HG03432 (cell line): Measurements from ENCODE around the gene RMC1.
"Not testable (repeated sequence)": the region's sequence is repeated elsewhere in the genome, so short reads cannot be mapped to it uniquely, and the experiment has no call there.

ENCODE experiments used
- ATAC-seq: cut with Tn5 transposase; IDR thresholded peaks from one replicate; pipeline ENCODE4 v1.9.1; 2021; ENCODE audit warnings: mild to moderate bottlenecking, moderate library complexity; ENCODE audit not compliant: unreplicated experiment

Gene RMC1

GRCh38 chr18:23553887-23554286 lies 50.6 kb downstream of the RMC1 start:
- ATAC-seq: no peak

DNA sequence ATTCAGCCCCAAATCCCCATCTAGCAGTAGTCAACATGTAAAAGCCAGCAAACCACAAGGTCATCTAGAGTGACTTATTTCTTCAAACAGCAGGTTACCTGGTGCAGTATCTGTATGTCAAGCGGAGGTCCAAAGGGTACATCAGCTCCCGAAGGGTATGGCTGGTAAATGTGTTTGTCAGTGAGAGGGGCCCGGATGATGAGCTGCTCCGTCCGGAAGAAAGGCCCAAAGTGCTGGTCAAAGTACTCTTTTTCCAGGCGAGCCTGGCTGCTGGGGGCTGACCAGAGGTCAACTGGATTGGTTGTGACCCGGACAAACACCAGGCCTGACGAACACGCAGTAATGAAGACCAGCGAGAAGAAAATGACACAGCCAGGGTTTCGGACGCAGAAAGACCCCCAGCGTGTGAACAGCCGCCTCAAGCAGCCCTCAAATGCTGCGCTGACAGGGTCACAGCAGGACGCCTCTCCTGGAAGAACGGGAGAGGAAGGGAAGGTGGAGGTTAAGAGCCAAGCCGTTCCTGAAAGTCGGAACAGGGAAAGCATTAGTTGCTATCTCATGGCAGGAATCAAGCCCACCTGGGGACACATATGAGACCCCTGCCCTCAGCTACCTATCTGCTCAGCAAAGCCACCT lies 53.0 kb downstream of the RMC1 start:
- no peak for ATAC-seq

DNA sequence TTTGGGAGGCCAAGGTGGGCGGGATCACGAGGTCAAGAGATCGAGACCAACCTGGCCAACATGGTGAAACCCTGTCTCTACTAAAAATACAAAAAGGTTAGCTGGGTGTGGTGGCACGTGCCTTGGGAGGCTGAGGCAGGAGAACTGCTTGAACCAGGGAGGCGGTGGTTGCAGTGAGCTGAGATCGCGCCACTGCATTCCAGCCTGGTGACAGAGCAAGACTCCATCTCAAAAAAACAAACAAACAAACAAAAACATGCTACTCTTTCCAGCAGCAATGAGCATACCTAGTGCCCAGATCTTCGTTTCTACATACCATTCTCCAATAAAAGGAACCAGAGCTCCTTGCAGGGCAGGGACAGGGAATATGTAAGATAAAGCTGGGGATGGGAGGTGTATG lies 54.2 kb downstream of the RMC1 start:
- not testable (repeated sequence) for ATAC-seq

DNA sequence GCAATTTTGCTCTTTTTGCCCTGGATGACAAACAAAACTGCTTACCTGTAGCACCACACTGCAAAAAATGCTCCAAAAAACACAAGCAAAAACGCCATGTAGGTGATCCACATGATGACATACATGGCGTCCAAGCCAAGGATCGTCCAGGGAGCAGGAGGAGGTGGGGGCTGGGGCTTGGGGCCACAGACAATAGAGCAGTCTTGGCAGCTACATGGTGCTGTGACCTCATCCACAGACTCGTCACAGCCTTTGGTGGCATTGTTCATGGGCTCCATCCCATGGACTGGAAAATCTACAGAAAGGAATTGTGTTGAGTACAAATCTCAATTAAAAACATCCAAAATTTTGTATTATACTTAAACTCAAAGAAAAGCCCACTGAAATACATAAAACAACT lies 56.9 kb downstream of the RMC1 start:
- no peak for ATAC-seq

GRCh38 chr18:23563377-23564043 lies 60.2 kb downstream of the RMC1 start:
- ATAC-seq: no peak

GRCh38 chr18:23565916-23566547 lies 62.7 kb downstream of the RMC1 start:
- no peak for ATAC-seq

DNA sequence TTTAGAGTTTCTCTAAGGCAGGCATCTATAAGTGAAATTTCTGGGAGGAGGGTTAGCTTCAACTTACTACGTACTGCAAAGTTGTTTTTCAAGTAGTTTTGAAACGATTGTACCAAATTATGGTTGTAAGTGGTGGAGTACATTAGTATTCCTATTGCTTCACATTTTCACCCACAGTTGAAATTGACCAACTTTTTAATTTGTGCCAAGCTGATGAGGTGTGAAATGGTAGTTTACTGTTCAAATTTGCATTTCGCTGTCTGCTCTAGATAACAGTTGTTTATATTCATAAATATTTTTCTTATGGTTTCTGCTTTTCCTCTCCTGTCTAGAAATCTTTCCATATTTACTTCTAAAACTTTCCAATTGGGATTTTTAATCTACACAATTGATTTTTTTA lies 64.4 kb downstream of the RMC1 start:
- ATAC-seq: no peak

- ATAC-seq: no peak
These were observed 65.2 kb downstream of the RMC1 start for GRCh38 chr18:23568281-23569138.

DNA sequence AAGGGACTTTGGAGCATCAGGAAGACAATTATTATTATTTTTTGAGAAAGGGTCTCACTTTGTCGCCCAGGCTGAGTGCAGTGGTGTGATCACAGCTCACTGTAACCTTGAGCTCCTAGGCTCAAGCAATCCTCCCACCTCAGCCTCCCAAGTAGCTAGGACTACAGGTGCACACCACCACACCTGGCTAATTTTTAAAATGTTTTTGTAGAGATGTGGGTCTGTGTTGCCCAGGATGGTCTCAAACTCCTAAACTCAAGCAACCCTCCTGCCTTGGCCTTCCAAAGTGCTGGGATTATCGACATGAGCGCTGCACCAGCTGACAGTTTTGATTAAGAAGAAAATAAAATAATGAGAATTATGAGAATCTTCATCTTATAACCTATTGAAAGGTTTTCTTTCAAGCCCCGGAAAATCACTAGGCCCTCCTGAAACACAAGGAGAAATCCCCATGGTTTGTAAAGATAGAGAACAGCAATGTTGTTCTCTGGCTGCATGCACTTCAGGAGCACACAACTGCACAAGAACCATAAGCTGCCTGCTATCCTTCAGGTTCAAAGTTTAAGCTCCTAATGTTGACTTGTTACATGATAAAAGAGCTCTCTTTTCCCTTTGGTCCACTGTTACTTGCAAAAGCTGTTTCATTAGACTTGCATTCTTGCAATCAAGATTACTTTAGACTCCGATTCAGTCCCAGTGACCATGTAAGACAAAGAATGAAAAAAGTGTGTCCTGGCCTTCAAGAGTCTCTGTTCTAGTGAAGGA lies 66.2 kb downstream of the RMC1 start:
- no peak for ATAC-seq

DNA sequence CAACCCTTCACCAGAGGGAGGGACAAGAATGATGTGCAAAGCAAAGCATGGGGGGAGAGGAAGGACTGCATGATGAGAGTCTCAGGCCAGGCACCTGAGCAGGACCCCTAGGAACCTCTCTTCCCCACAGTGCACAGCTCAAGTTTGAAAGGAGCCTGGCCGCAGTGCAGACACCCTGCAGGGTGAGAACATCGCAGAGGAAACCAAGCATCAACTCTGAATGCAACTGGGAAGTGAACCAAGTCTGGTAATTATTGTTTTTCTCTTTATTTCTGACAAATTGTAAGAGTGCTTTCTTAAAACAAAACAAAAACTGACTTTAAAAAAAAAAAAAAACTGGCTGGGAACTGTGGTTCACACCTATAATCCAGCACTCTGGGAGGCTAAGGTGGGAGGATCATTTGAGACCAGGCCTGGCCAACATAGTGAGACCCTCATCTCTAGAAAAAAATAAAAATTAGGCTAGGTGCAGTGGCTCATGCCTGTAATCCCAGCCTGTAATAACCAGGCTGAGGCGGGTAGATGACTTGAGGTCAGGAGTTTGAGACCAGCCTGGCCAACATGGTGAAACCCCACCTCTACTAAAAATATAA lies 67.7 kb downstream of the RMC1 start:
- ATAC-seq: no peak

GRCh38 chr18:23572012-23572411 lies 68.7 kb downstream of the RMC1 start:
- ATAC-seq: no peak

DNA sequence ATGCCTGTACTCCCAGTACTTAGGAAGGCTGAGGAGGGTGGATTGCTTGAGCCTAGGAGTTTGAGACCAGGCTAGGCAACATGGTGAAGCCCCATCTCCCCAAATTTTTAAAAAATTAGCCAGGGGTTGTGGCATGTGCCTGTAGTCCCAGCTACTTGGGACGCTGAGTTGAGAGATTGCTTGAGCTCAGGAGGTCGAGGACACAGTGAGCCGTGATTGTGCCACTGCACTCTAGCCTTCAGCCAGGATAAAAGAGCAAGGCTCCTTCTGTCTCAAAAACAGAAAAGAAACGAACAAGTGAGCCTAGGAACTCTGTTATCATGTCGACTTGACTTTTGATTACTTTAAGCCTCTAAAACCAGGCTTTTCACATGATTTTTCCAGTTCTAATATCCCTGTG lies 69.3 kb downstream of the RMC1 start:
- ATAC-seq: no peak

- no peak for ATAC-seq
These were observed 69.7 kb downstream of the RMC1 start for GRCh38 chr18:23573020-23573419.

DNA sequence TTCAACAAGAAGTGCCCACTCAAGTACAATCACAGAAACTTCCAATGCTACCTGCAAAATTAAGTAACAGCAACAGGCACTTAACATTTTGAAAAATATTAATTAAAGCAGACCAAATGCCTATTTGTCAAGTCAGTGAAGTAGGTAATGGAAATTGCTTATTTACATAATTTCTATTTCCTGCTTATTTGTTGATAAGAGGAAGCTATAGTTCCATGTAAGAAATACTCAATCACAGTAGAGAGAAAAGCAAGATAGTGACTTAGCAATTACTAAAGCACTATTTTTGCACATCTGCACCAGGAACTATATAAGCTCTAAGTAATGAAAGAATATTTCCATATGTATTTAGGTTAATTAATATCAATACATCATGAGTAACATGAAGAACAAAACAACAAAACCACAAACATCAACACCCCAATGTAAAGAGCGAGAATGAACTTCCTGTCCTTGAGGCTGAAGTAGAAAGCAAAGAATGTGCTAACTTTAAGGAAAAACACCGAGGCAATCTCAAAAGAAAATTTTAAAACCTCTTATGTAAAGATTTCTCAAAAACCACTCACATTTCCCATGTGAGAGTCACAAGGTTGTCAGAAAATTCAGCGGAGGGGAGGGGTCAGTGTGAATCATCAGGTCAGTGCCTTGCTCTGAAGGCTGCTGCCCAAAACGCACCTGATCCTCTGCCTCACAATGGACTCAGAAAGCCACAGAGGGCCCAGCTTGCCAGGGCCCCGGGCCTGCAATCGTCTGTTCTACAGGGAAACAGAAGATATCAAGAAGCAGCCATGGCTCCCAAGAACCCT lies 70.5 kb downstream of the RMC1 start:
- no peak for ATAC-seq

DNA sequence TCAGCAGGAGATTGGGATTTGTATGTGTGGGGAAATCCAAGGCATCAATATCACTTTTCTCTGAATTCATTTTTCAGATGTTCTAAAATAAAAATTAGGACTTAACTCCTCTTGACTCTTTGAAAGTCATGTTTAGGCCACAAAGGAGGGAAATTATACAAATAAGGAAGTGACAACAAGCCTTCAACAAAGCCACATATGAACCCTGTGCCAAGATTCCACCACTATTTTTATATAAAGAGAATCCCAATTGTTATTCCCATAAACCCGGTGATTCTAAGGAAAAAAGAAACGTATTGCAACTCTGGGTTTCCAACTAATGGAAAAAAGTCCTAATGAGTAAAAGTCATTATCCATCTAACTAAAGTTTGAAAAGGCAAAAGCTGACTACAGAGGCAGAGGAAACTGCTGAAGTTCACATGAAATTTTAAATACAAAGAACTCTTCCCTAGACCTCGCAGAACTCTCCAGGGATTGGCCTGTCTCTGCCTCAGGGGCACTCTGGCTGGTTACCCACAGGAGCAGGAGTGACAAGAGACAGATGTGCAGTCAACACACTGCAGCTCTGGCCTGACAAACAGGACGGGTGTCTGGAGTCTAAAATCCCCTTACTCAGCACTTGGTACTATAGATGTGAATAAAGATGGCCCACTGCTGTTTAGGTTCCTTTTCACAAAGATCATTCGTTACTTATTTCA lies 71.4 kb downstream of the RMC1 start:
- no peak for ATAC-seq

- ATAC-seq: no peak
These were observed 72.0 kb downstream of the RMC1 start for GRCh38 chr18:23575309-23575651.

GRCh38 chr18:23577521-23577920 lies 74.2 kb downstream of the RMC1 start:
- not testable (repeated sequence) for ATAC-seq

DNA sequence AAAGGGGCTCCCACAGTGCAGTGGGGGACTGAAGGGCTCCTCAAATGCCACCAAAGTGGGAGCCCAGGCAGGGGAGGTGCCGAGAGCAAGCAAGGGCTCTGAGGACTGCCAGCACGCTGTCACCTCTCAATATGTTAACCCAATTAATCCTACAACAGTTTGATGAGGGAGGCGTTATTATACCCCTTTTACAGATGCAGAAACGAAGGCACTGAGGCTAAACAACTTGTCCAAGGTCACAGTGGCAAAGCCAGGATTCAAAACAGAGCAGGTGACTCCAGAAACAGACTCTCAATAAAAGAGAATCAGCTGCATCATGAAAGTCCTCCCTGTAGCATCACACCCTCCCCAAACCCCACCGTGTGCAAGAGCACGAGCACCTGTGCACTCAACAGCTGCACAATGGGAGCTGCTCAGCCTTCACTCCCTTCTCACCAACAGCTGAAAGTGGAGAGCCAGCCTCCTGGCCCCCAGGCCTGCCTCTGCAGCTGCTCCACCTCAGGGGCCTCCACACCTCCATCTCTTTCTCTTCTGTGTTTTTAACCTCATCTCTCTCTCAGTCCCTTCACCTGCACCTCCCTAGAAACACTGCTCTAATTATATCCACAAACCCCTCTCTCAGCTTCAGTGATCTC lies 74.9 kb downstream of the RMC1 start:
- ATAC-seq: no peak
